K562 (cell line): ENCODE data around the gene SLC25A31. TPM values are rescaled to one million over a fixed set of nuclear protein-coding genes. Genes with fewer than 3 reads are reported as not detected.
A peak's percentile ranks its signal among the peaks of the same experiment; 100 is the strongest.

Experiments
- ATAC-seq: fragments of 200-7000 bp; cut with Tn5 transposase; 3 replicates; pipeline ENCODE4 v1.9.1; 2020; ENCODE audit warnings: moderate library complexity
- BruUV-seq: library from RNA; stranded (reverse); fragments of 400-500 nt; replicated peaks from 2 replicates; lab custom pipeline; 2021; lab: Mats Ljungman, UMichigan
- CTCF ChIA-PET: fragments of 300-600 bp; formaldehyde crosslinking; extraction: SDS; loops from one replicate; lab custom pipeline; 2021; ENCODE audit warnings: low intra/inter-chr PET ratio; lab: Yijun Ruan, JAX
- POLR2A ChIA-PET: fragments of 300-600, 350-650 bp; sonication (Branson Sonifier 250); formaldehyde crosslinking; extraction: SDS; loops from one replicate; lab custom pipeline; 2021; ENCODE audit warnings: antibody characterized with exemption, inconsistent platforms; lab: Yijun Ruan, JAX
- DNase-seq, 4 experiments: peaks; one replicate each; pipeline versions ENCODE4 v3.0.0 to v3.0.0-alpha.2; 2011 to 2018; ENCODE audit warnings: low spot score in 3 of 4, mixed read lengths in 3 of 4; ENCODE audit errors: extremely low read depth in 1 of 4
- FAIRE-seq: peaks from 2 replicates; lab custom pipeline; 2011; peaks lifted over from hg19 to GRCh38; lab: Jason Lieb, UNC
- H2AFZ ChIP-seq: 2 replicates; pipeline ENCODE4 v1.6.0; 2011; ENCODE audit warnings: low read depth, low read length, control low read depth, inconsistent platforms
- H3K27ac ChIP-seq: fragments of 200-600 bp; 3 replicates; pipeline ENCODE4 v1.8.0; 2011; ENCODE audit warnings: low read depth, mild to moderate bottlenecking, control low read depth, inconsistent platforms, low read length, moderate library complexity, mixed read lengths; ENCODE audit errors: extremely low read depth
- H3K27me3 ChIP-seq, 2 experiments: fragments of 300-600 bp in 1 of 2; 2 replicates in 1 of 2; 3 replicates in 1 of 2; pipeline versions ENCODE4 v1.6.0 to v1.8.0; 2011; ENCODE audit warnings: inconsistent platforms in 2 of 2, low read length in 2 of 2, mild to moderate bottlenecking in 1 of 2, mixed read lengths in 1 of 2, moderate library complexity in 1 of 2; ENCODE audit not compliant: control insufficient read depth in 2 of 2, insufficient read depth in 2 of 2
- H3K36me3 ChIP-seq: fragments of 300-600 bp; 3 replicates; pipeline ENCODE4 v1.8.0; 2011; ENCODE audit warnings: mild to moderate bottlenecking, low read length, inconsistent platforms; ENCODE audit not compliant: control insufficient read depth, insufficient read depth
- H3K4me1 ChIP-seq, 2 experiments: fragments of 200-600 bp in 1 of 2; replicated peaks in 1 of 2; 2 replicates in 1 of 2; 3 replicates in 1 of 2; pipeline versions ENCODE4 v1.5.1 to v1.8.0; 2011; ENCODE audit warnings: inconsistent platforms in 2 of 2, low read length in 2 of 2, mild to moderate bottlenecking in 1 of 2, mixed read lengths in 1 of 2, moderate library complexity in 1 of 2; ENCODE audit not compliant: control insufficient read depth in 2 of 2, insufficient read depth in 2 of 2
- H3K4me2 ChIP-seq: 2 replicates; pipeline ENCODE4 v1.6.1; 2011; ENCODE audit warnings: low read length, control low read depth, inconsistent platforms, mixed read lengths; ENCODE audit not compliant: insufficient read depth
- H3K4me3 ChIP-seq: fragments of 200-600 bp; sonication (generic), shearing (Covaris generic); 2 replicates; pipeline ENCODE4 v1.5.1; 2016; ENCODE audit warnings: control low read depth, inconsistent platforms
- H3K79me2 ChIP-seq: fragments of 200-600 bp; 3 replicates; pipeline ENCODE4 v1.8.0; 2011; ENCODE audit warnings: low read length, inconsistent platforms; ENCODE audit not compliant: control insufficient read depth, insufficient read depth
- H3K9ac ChIP-seq, 2 experiments: 2 replicates each; pipeline versions ENCODE4 v1.6.0 to v1.6.1; 2011; ENCODE audit warnings: low read depth in 2 of 2, low read length in 2 of 2, control low read depth in 1 of 2, inconsistent platforms in 1 of 2, mild to moderate bottlenecking in 1 of 2, mixed read lengths in 1 of 2; ENCODE audit not compliant: insufficient read depth in 1 of 2
- H3K9me1 ChIP-seq: one replicate; pipeline ENCODE4 v1.6.0; 2011; ENCODE audit warnings: inconsistent platforms, mild to moderate bottlenecking, low read length, moderate library complexity; ENCODE audit not compliant: control insufficient read depth, insufficient read depth
- H3K9me3 ChIP-seq: replicated peaks from 2 replicates; pipeline ENCODE4 v1.5.1; 2011; ENCODE audit warnings: low read depth, low read length, inconsistent platforms; ENCODE audit not compliant: control insufficient read depth, insufficient read depth
- H4K20me1 ChIP-seq: replicated peaks from 2 replicates; pipeline ENCODE4 v1.6.1; 2011; ENCODE audit warnings: low read length, inconsistent platforms, mixed read lengths; ENCODE audit not compliant: control insufficient read depth, insufficient read depth
- ATF1 ChIP-seq, 2 experiments: fragments of 450-650 bp in 1 of 2; IDR thresholded peaks; 2 replicates each; pipeline ENCODE4 v1.6.1; 2016; ENCODE audit warnings: missing compliant biosample characterization in 1 of 2, missing genetic modification characterization in 1 of 2
- C11orf30 ChIP-seq: fragments of 450-650 bp; IDR thresholded peaks from 2 replicates; pipeline ENCODE4 v1.6.1; 2016; ENCODE audit warnings: low read depth, mild to moderate bottlenecking
- CREB3 ChIP-seq: fragments of 450-650 bp; conservative IDR thresholded peaks from 2 replicates; pipeline ENCODE4 v1.6.1; 2016; ENCODE audit warnings: missing genetic modification characterization, low read depth, mild to moderate bottlenecking, missing compliant biosample characterization, moderate library complexity
- DIDO1 ChIP-seq: fragments of 450-650 bp; IDR thresholded peaks from 2 replicates; pipeline ENCODE4 v1.6.1; 2016; ENCODE audit warnings: low read depth, missing biosample characterization, missing genetic modification characterization
- GTF2B ChIP-seq: IDR thresholded peaks from 2 replicates; pipeline ENCODE4 v1.6.1; 2011; ENCODE audit not compliant: insufficient read length; ENCODE audit errors: extremely low read depth
- HNRNPH1 ChIP-seq: fragments of 200-400 bp; formaldehyde crosslinking; optimal IDR thresholded peaks from 2 replicates; pipeline ENCODE3; 2017; ENCODE audit warnings: low read depth, mild to moderate bottlenecking, low read length, moderate library complexity
- HOMEZ ChIP-seq: fragments of 250-450 bp; sonication (Bioruptor Pico); IDR thresholded peaks from 2 replicates; pipeline ENCODE4 v1.4.0; 2020; ENCODE audit warnings: mild to moderate bottlenecking, moderate library complexity
- MAFF ChIP-seq: IDR thresholded peaks from 2 replicates; pipeline ENCODE4 v1.6.1; 2012; ENCODE audit warnings: low read length, improper control_type of control experiment
- NONO ChIP-seq, 2 experiments: fragments of 200-400 bp in 1 of 2; fragments of 450-650 bp in 1 of 2; formaldehyde crosslinking in 1 of 2; IDR thresholded peaks; 2 replicates each; pipeline ENCODE4 v1.6.1; 2017; ENCODE audit warnings: low read depth in 2 of 2, mild to moderate bottlenecking in 2 of 2, moderate library complexity in 2 of 2, low read length in 1 of 2
- PTBP1 ChIP-seq: fragments of 200-400 bp; formaldehyde crosslinking; IDR thresholded peaks from 2 replicates; pipeline ENCODE4 v1.6.1; 2017; ENCODE audit warnings: low read depth, low read length
- SMAD4 ChIP-seq: fragments of 250-450 bp; sonication (Bioruptor Pico); conservative IDR thresholded peaks from 2 replicates; pipeline ENCODE4 v1.8.0; 2021; ENCODE audit warnings: inconsistent platforms, mild to moderate bottlenecking, moderate library complexity
- TFAM ChIP-seq: fragments of 250-450 bp; sonication (Bioruptor Pico); conservative IDR thresholded peaks from 2 replicates; pipeline ENCODE4 v1.5.0; 2021; ENCODE audit warnings: mild to moderate bottlenecking, moderate library complexity
- XRCC3 ChIP-seq: fragments of 450-650 bp; IDR thresholded peaks from 2 replicates; pipeline ENCODE4 v1.6.1; 2017; ENCODE audit warnings: mild to moderate bottlenecking, moderate library complexity
- ZNF316 ChIP-seq: fragments of 450-650 bp; IDR thresholded peaks from 2 replicates; pipeline ENCODE4 v1.6.1; 2016
- ZNF324 ChIP-seq: fragments of 250-450 bp; sonication (Bioruptor Pico); IDR thresholded peaks from 2 replicates; pipeline ENCODE4 v1.4.0; 2020; ENCODE audit warnings: mild to moderate bottlenecking
- WGBS: fragments of 100-300 bp; shearing (Covaris generic); methylation state at CpG from one replicate; pipeline ENCODE4 v1.1.6; 2016; ENCODE audit warnings: low coverage, mixed read lengths; ENCODE audit not compliant: insufficient coverage; ENCODE audit errors: missing lambda C conversion rate; 5-methylcytosine and 5-hydroxymethylcytosine counted together
- in situ Hi-C: fragments of 300-500 bp; cut with MboI; formaldehyde crosslinking; loops from 4 replicates; pipeline ENCODE4 v1.15.0; 2018; ENCODE audit warnings: inconsistent platforms, mixed read lengths
- intact Hi-C: fragments of 100-400 bp; cut with micrococcal nuclease; formaldehyde crosslinking; loops from 2 replicates; pipeline ENCODE4 v1.14.2; 2022
- polyA plus RNA-seq, 8 experiments: library from polyadenylated mRNA; depleted of rRNA in 4 of 8; stranded (reverse) in 5 of 8; unstranded in 3 of 8; fragments of >200 nt; fragmentation: Nextera tagmentation in 2 of 8; fragmentation: Illumina TruSeq in 1 of 8; extraction: Ambion mirVana in 2 of 8; extraction: Trizol in 1 of 8; gene quantifications; 2 replicates each; pipeline versions ENCODE4 v1.2.1 to v1.2.3, GENCODE V29; 2011 to 2014; ENCODE audit warnings: inconsistent platforms in 1 of 8, missing spikeins in 1 of 8
- total RNA-seq, 7 experiments: library from RNA; depleted of rRNA in 6 of 7; stranded (reverse); fragments of >200 nt in 6 of 7; fragmentation: Illumina TruSeq in 2 of 7; extraction: Trizol in 2 of 7; gene quantifications; 2 replicates each; pipeline versions ENCODE4 v1.2.1 to v1.2.3, GENCODE V29; 2011 to 2021; ENCODE audit warnings: low replicate concordance in 1 of 7

SLC25A31 gene
- total and polyA plus RNA-seq, 9 of the 15 experiments (the other 6 are each of a cell fraction or from before 2014, with no cell fraction given) = 0.07 TPM; not detected in 8

- intact Hi-C loops = no loop called here
- ATAC-seq (no peak), FAIRE-seq (no peak), DNase-seq (no peak)
- BruUV-seq = no TSS peak
- Histone ChIP-seq H3K9ac (no peak overlapping the region), H3K27ac (no peak overlapping the region), H3K4me2 (no peak overlapping the region), H4K20me1 (no peaks in the 10 kb centered on the region), H2AFZ (no peak overlapping the region), H3K9me3 (no peaks in the 10 kb centered on the region), H3K9me1 (no peaks in the 10 kb centered on the region), H3K36me3 (no peaks in the 10 kb centered on the region), H3K4me1 (no peaks in the 10 kb centered on the region; a peak in 2 of 5 replicates), H3K4me3 (no peak overlapping the region), H3K79me2 (no peaks in the 10 kb centered on the region), H3K27me3 (no peaks in the 10 kb centered on the region)
- CTCF ChIA-PET = no interaction called here
- TF ChIP-seq ATF1 (CRISPR knock-in tag; IDR thresholded peaks at IDR 0.05) = no peak
- TF ChIP-seq ATF1 (tag; IDR thresholded peaks at IDR 0.05) = no peak
- peak; percentile 55 for TF ChIP-seq C11orf30
- peak; percentile 60; the same call in 1 of the 2 replicates for TF ChIP-seq ZNF324
- no peak for TF ChIP-seq HNRNPH1
- TF ChIP-seq MAFF = peak; percentile 30; the same call in 1 of the 2 replicates
- no peak for TF ChIP-seq DIDO1
- TF ChIP-seq ZNF316 = peak; percentile 72
- in situ Hi-C loops = no loop called here
- POLR2A ChIA-PET = no interaction called here
- WGBS = 56% methylated on average over 1 of the region's 1 CpG
Observed at GRCh38 chr4:127741247-127741646, 11.0 kb downstream of the SLC25A31 start.

- ATAC-seq (no peak), FAIRE-seq (no peak), DNase-seq (no peak)
- Histone ChIP-seq H3K27ac (no peak overlapping the region), H4K20me1 (no peaks in the 10 kb centered on the region), H3K9me1 (no peaks in the 10 kb centered on the region), H3K9ac (no peak overlapping the region), H3K36me3 (no peaks in the 10 kb centered on the region), H3K79me2 (no peaks in the 10 kb centered on the region), H3K9me3 (peaks cover 5% of the 10 kb centered on the region; the same call in 1 of the 2 replicates), H3K4me3 (no peak overlapping the region), H2AFZ (no peak overlapping the region), H3K4me1 (no peaks in the 10 kb centered on the region), H3K27me3 (no peaks in the 10 kb centered on the region), H3K4me2 (no peak overlapping the region)
- ChIA-PET POLR2A (no interaction called here), CTCF (no interaction called here)
- in situ Hi-C loops (no loop called here), intact Hi-C loops (no loop called here)
- no TSS peak for BruUV-seq
- WGBS = 33% methylated on average over 4 of the region's 4 CpGs
- no peak for TF ChIP-seq TFAM (CRISPR knock-in tag)
- no peak for TF ChIP-seq PTBP1
- TF ChIP-seq HOMEZ (CRISPR knock-in tag) = no peak
- no peak for TF ChIP-seq SMAD4
- TF ChIP-seq NONO (IDR thresholded peaks at IDR 0.05; ENCODE audit: low read depth in 2 of 2, low read length in 1 of 2) = no peak
- no peak for TF ChIP-seq GTF2B
- no peak for TF ChIP-seq CREB3
- no peak for TF ChIP-seq XRCC3
Observed at GRCh38 chr4:127747883-127748282, 17.7 kb downstream of the SLC25A31 start.
